ENCODE measurements around the gene LRCH3.

LRCH3 gene

GRCh38 chr3:197936819-197937384 is 145.8 kb downstream of the LRCH3 start:
- no peak for DNase-seq (ENCODE audit: low read depth)
